HepG2 (cell line): ENCODE measurements around the gene RASSF7. TPM values are rescaled to one million over a fixed set of nuclear protein-coding genes. Genes with fewer than 3 reads are reported as not detected.

Source experiments
- ATF4 ChIP-seq, 2 experiments: fragments of 450-650 bp in 1 of 2; sonication (generic) in 1 of 2; formaldehyde crosslinking; IDR thresholded peaks; 2 replicates each; pipeline versions ENCODE4 v1.5.0 to v1.8.0; 2020 to 2022; ENCODE audit warnings: mild to moderate bottlenecking in 1 of 2, missing genetic modification reagents in 1 of 2
- BHLHE40 ChIP-seq: IDR thresholded peaks from 2 replicates; pipeline ENCODE4 v1.6.1; 2011; ENCODE audit warnings: low read length, improper control_type of control experiment
- CBX5 ChIP-seq: sonication (generic); formaldehyde crosslinking; IDR thresholded peaks from 2 replicates; pipeline ENCODE4 v1.4.0; 2020; ENCODE audit warnings: missing genetic modification reagents, borderline replicate concordance
- CHD4 ChIP-seq: fragments of 200-600 bp; sonication (generic); IDR thresholded peaks from 2 replicates; pipeline ENCODE4 v1.7.0; 2017; ENCODE audit warnings: mild to moderate bottlenecking, low read length, borderline replicate concordance
- FOXO4 ChIP-seq: sonication (generic); formaldehyde crosslinking; conservative IDR thresholded peaks from 2 replicates; pipeline ENCODE4 v1.8.1; 2023; ENCODE audit warnings: missing genetic modification reagents
- HINFP ChIP-seq: sonication (generic); formaldehyde crosslinking; IDR thresholded peaks from 2 replicates; pipeline ENCODE4 v1.4.0; 2020; ENCODE audit warnings: low read depth, mild to moderate bottlenecking, missing genetic modification reagents
- HNRNPK ChIP-seq: fragments of 200-400 bp; formaldehyde crosslinking; IDR thresholded peaks from 2 replicates; pipeline ENCODE4 v1.6.1; 2018; ENCODE audit warnings: low read length, low read depth, moderate library complexity, mild to moderate bottlenecking; ENCODE audit not compliant: poor library complexity, severe bottlenecking
- JDP2 ChIP-seq: sonication (generic); formaldehyde crosslinking; IDR thresholded peaks from 2 replicates; pipeline ENCODE4 v1.8.1; 2022; ENCODE audit warnings: missing genetic modification reagents, borderline replicate concordance
- KDM5B ChIP-seq: sonication (generic); formaldehyde crosslinking; IDR thresholded peaks from 2 replicates; pipeline ENCODE4 v1.4.0; 2020; ENCODE audit warnings: missing genetic modification reagents, mild to moderate bottlenecking, borderline replicate concordance
- KMT2B ChIP-seq: IDR thresholded peaks from 2 replicates; pipeline ENCODE4 v1.6.1; 2016; ENCODE audit warnings: missing genetic modification reagents, missing compliant biosample characterization
- NAIF1 ChIP-seq: sonication (generic); formaldehyde crosslinking; IDR thresholded peaks from 2 replicates; pipeline ENCODE4 v1.5.0; 2020; ENCODE audit warnings: mild to moderate bottlenecking, missing genetic modification reagents, borderline replicate concordance
- NFE2 ChIP-seq: sonication (generic); formaldehyde crosslinking; IDR thresholded peaks from 2 replicates; pipeline ENCODE4 v1.4.0; 2020; ENCODE audit warnings: missing genetic modification reagents
- RELA ChIP-seq: sonication (generic); formaldehyde crosslinking; IDR thresholded peaks from 2 replicates; pipeline ENCODE4 v1.4.0; 2020; ENCODE audit warnings: missing genetic modification reagents
- SPEN ChIP-seq: sonication (generic); formaldehyde crosslinking; IDR thresholded peaks from 2 replicates; pipeline ENCODE4 v1.5.1; 2020; ENCODE audit warnings: low read depth, mild to moderate bottlenecking, missing genetic modification reagents
- SSRP1 ChIP-seq: IDR thresholded peaks from 2 replicates; pipeline ENCODE4 v1.6.1; 2016; ENCODE audit warnings: control low read depth
- ZBTB20 ChIP-seq: sonication (generic); formaldehyde crosslinking; IDR thresholded peaks from 2 replicates; pipeline ENCODE4 v1.8.1; 2023; ENCODE audit warnings: missing genetic modification reagents, low read depth, mild to moderate bottlenecking, borderline replicate concordance
- ZBTB33 ChIP-seq: sonication (generic); formaldehyde crosslinking; IDR thresholded peaks from 2 replicates; pipeline ENCODE4 v1.4.0; 2020; ENCODE audit warnings: missing genetic modification reagents
- ZFP36L1 ChIP-seq: sonication (generic); formaldehyde crosslinking; IDR thresholded peaks from 2 replicates; pipeline ENCODE4 v1.8.0; 2022; ENCODE audit warnings: mild to moderate bottlenecking, missing genetic modification reagents, moderate library complexity
- ZNF556 ChIP-seq: sonication (generic); formaldehyde crosslinking; IDR thresholded peaks from 2 replicates; pipeline ENCODE4 v1.4.0; 2020; ENCODE audit warnings: mild to moderate bottlenecking, missing genetic modification reagents, borderline replicate concordance
- ZNF770 ChIP-seq: sonication (generic); formaldehyde crosslinking; IDR thresholded peaks from 2 replicates; pipeline ENCODE4 v1.5.0; 2020; ENCODE audit warnings: mild to moderate bottlenecking, missing genetic modification reagents
- ZSCAN20 ChIP-seq: sonication (generic); formaldehyde crosslinking; IDR thresholded peaks from 2 replicates; pipeline ENCODE4 v1.4.0; 2020; ENCODE audit warnings: missing genetic modification reagents, mild to moderate bottlenecking, borderline replicate concordance
- polyA plus RNA-seq, 8 experiments: library from polyadenylated mRNA; depleted of rRNA in 3 of 8; stranded (reverse) in 7 of 8; unstranded in 1 of 8; fragments of >200 nt; fragmentation: Illumina TruSeq in 4 of 8; extraction: Trizol in 4 of 8; gene quantifications; 2 replicates each; pipeline versions ENCODE4 v1.2.1 to v1.2.3, GENCODE V29; 2011 to 2016; ENCODE audit warnings: low read depth in 4 of 8, missing spikeins in 1 of 8, mixed read lengths in 1 of 8; ENCODE audit not compliant: insufficient read depth in 1 of 8
- total RNA-seq, 5 experiments: library from RNA; depleted of rRNA; stranded (reverse); fragments of >200 nt; fragmentation: Illumina TruSeq; extraction: Trizol; gene quantifications; 2 replicates each; pipeline ENCODE4 v1.2.3, GENCODE V29; 2016; ENCODE audit warnings: low read depth in 1 of 5

Gene RASSF7
- total and polyA plus RNA-seq, 2 of the 13 experiments (the other 11 are each of a cell fraction or from before 2014, with no cell fraction given), result 20.2 to 28.6 TPM

- TF ChIP-seq FOXO4 (CRISPR knock-in tag), result no peak
- TF ChIP-seq KMT2B (CRISPR knock-in tag), result no peak
- peak; percentile 67; the same call in 1 of the 2 replicates for TF ChIP-seq HINFP (CRISPR knock-in tag)
- no peak for TF ChIP-seq NFE2 (CRISPR knock-in tag)
- TF ChIP-seq HNRNPK, result no peak
- TF ChIP-seq CBX5 (CRISPR knock-in tag), result no peak
- no peak for TF ChIP-seq ZNF556 (CRISPR knock-in tag)
- no peak for TF ChIP-seq CHD4
- no peak for TF ChIP-seq SPEN
- peak; percentile 87 for TF ChIP-seq ZBTB33 (CRISPR knock-in tag)
- TF ChIP-seq ATF4 (CRISPR knock-in tag; IDR thresholded peaks at IDR 0.05), result no peak
- no peak for TF ChIP-seq KDM5B (CRISPR knock-in tag)
- no peak; the same call in 1 of the 2 replicates for TF ChIP-seq ZNF770 (CRISPR knock-in tag)
- TF ChIP-seq BHLHE40, result no peak
- no peak for TF ChIP-seq ZBTB20 (CRISPR knock-in tag)
- TF ChIP-seq SSRP1 (CRISPR knock-in tag), result no peak
- no peak for TF ChIP-seq ZFP36L1
- TF ChIP-seq RELA (CRISPR knock-in tag), result no peak
- no peak for TF ChIP-seq JDP2
- no peak for TF ChIP-seq NAIF1 (CRISPR knock-in tag)
- TF ChIP-seq ZSCAN20 (CRISPR knock-in tag), result no peak
Measured at GRCh38 chr11:520428-521176, 40.2 kb upstream of the RASSF7 start (continued).
